ENCODE results near the gene PIGT. TPM values are rescaled to one million over a fixed set of nuclear protein-coding genes. Genes with fewer than 3 reads are reported as not detected.

Gene PIGT
- total and polyA plus RNA-seq, 2 donors (not counting 1 experiment from before 2014, with no cell fraction given), result 25.8 to 53.9 TPM

GRCh38 chr20:45395114-45395415, 20.9 kb upstream of the PIGT start:
- Histone ChIP-seq H3K27me3 (ENCODE audit: control insufficient read depth, insufficient read depth, low read length) (no peaks in the 10 kb centered on the region), H3K36me3 (ENCODE audit: control insufficient read depth, insufficient read depth, low read length) (no peaks in the 10 kb centered on the region), H3K4me3 (replicated peaks in 1 of 4; ENCODE audit: control extremely low read depth in 1 of 4, insufficient read depth in 1 of 4, low read depth in 3 of 4, low read length in 4 of 4) (no peak overlapping the region), H2AFZ (ENCODE audit: low read length) (no peak overlapping the region), H3K4me1 (ENCODE audit: control insufficient read depth, extremely low read depth, insufficient read depth, low read length) (no peaks in the 10 kb centered on the region), H3K9me3 (ENCODE audit: control insufficient read depth, insufficient read depth, low read depth, low read length) (no peaks in the 10 kb centered on the region), H3K79me2 (ENCODE audit: control insufficient read depth, insufficient read depth, low read length) (no peaks in the 10 kb centered on the region), H3K4me2 (ENCODE audit: extremely low read depth, insufficient read depth, low read length) (no peak overlapping the region), H3K9ac (ENCODE audit: insufficient read depth, low read length) (no peak overlapping the region), H3K27ac (ENCODE audit: insufficient read depth, low read length) (no peak overlapping the region), H4K20me1 (ENCODE audit: control insufficient read depth, extremely low read depth, insufficient read depth, low read length) (no peaks in the 10 kb centered on the region)
- no peak for DNase-seq (ENCODE audit: low read depth in 2 of 2)
- no peak for TF ChIP-seq CTCF (conservative IDR thresholded peaks at IDR 0.05 in 1 of 2, IDR thresholded peaks at IDR 0.05 in 1 of 2; ENCODE audit: low read depth in 1 of 2, low read length in 2 of 2)

- no peaks in the 10 kb centered on the region for H3K36me3 ChIP-seq (ENCODE audit: control insufficient read depth, insufficient read depth, low read length)
- no peaks in the 10 kb centered on the region for H3K79me2 ChIP-seq (ENCODE audit: control insufficient read depth, insufficient read depth, low read length)
- no peaks in the 10 kb centered on the region for H3K27me3 ChIP-seq (ENCODE audit: control insufficient read depth, insufficient read depth, low read length)
- H4K20me1 ChIP-seq (ENCODE audit: control insufficient read depth, extremely low read depth, insufficient read depth, low read length), result no peaks in the 10 kb centered on the region
- H3K9me3 ChIP-seq (ENCODE audit: control insufficient read depth, insufficient read depth, low read depth, low read length), result no peaks in the 10 kb centered on the region
- no peak overlapping the region for H3K9ac ChIP-seq (ENCODE audit: insufficient read depth, low read length)
- H3K4me3 ChIP-seq (replicated peaks in 1 of 4; ENCODE audit: control extremely low read depth in 1 of 4, insufficient read depth in 1 of 4, low read depth in 3 of 4, low read length in 4 of 4), result no peak overlapping the region
- H3K27ac ChIP-seq (ENCODE audit: insufficient read depth, low read length), result no peak overlapping the region
- DNase-seq (ENCODE audit: low read depth in 2 of 2), result no peak
- TF ChIP-seq CTCF (conservative IDR thresholded peaks at IDR 0.05 in 1 of 2, IDR thresholded peaks at IDR 0.05 in 1 of 2; ENCODE audit: low read depth in 1 of 2, low read length in 2 of 2) (no peak), EZH2 (IDR thresholded peaks at IDR 0.05; ENCODE audit: low read length, missing control alignments) (no peak)
- H3K4me2 ChIP-seq (ENCODE audit: extremely low read depth, insufficient read depth, low read length), result no peak overlapping the region
- no peak overlapping the region for H2AFZ ChIP-seq (ENCODE audit: low read length)
- no peaks in the 10 kb centered on the region for H3K4me1 ChIP-seq (ENCODE audit: control insufficient read depth, extremely low read depth, insufficient read depth, low read length)
Observed at GRCh38 chr20:45399018-45399417, 16.9 kb upstream of the PIGT start.

- no peak for TF ChIP-seq CTCF (conservative IDR thresholded peaks at IDR 0.05 in 1 of 2, IDR thresholded peaks at IDR 0.05 in 1 of 2; ENCODE audit: low read depth in 1 of 2, low read length in 2 of 2)
- TF ChIP-seq EZH2 (IDR thresholded peaks at IDR 0.05; ENCODE audit: low read length, missing control alignments), result no peak
- no peaks in the 10 kb centered on the region for H3K79me2 ChIP-seq (ENCODE audit: control insufficient read depth, insufficient read depth, low read length)
- no peak overlapping the region for H2AFZ ChIP-seq (ENCODE audit: low read length)
- no peaks in the 10 kb centered on the region for H3K4me1 ChIP-seq (ENCODE audit: control insufficient read depth, extremely low read depth, insufficient read depth, low read length)
- no peaks in the 10 kb centered on the region for H3K36me3 ChIP-seq (ENCODE audit: control insufficient read depth, insufficient read depth, low read length)
- H3K27ac ChIP-seq (ENCODE audit: insufficient read depth, low read length), result no peak overlapping the region
- H3K9me3 ChIP-seq (ENCODE audit: control insufficient read depth, insufficient read depth, low read depth, low read length), result no peaks in the 10 kb centered on the region
- no peak overlapping the region for H3K9ac ChIP-seq (ENCODE audit: insufficient read depth, low read length)
- no peak overlapping the region for H3K4me2 ChIP-seq (ENCODE audit: extremely low read depth, insufficient read depth, low read length)
- no peaks in the 10 kb centered on the region for H3K27me3 ChIP-seq (ENCODE audit: control insufficient read depth, insufficient read depth, low read length)
- H4K20me1 ChIP-seq (ENCODE audit: control insufficient read depth, extremely low read depth, insufficient read depth, low read length), result no peaks in the 10 kb centered on the region
- DNase-seq (ENCODE audit: low read depth in 2 of 2), result no peak
- no peak overlapping the region for H3K4me3 ChIP-seq (replicated peaks in 1 of 4; ENCODE audit: control extremely low read depth in 1 of 4, insufficient read depth in 1 of 4, low read depth in 3 of 4, low read length in 4 of 4)
Observed at GRCh38 chr20:45400346-45401031, 15.5 kb upstream of the PIGT start.

All from fibroblast of lung (primary cell).